HG03039 (cell line): ENCODE data around the gene TFEB.

Source experiments
- ATAC-seq: cut with Tn5 transposase; IDR thresholded peaks from one replicate; pipeline ENCODE4 v1.9.1; 2021; ENCODE audit warnings: mild to moderate bottlenecking, moderate library complexity; ENCODE audit not compliant: unreplicated experiment

TFEB gene

GRCh38 chr6:41735427-41736185 is at the start of gene TFEB:
Gene TFEB (minus strand): TSS chr6:41735608. CDS start chr6:41691213, 44,395 bp downstream.
- peak; percentile 38 for ATAC-seq

GRCh38 chr6:41784581-41785171 is 49.3 kb upstream of the TFEB start:
- no peak for ATAC-seq

DNA sequence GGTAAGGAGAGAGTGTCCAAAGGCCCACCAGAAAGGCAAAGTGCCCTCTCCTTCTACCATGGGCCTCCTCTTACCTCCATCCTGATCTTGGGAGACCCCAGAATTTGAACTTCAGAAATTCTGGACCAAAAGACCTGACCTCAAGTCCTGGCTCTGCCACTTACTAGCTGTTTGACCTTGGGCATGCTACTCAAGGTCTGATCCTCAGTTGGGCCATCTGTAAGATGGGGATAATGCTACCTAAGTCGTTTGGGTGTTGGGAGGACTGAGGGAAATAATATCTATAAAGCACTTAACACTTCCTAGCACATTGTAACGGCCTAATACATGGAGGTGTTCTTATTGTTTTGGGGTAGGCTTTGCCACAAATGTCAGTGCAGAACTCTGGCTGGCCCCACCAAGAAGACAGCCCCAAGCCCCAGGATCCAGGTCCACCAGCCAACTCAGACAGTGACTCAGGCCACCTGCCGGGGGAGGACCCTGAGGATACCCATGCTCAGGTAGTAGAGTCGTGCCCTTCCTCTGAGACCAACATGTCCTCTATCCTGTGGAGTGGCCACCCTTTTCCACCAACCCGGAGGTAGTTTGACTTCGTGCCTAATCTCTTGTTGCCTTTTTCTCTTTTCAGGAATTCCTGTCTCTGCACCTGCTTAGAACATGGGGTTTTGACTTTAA is 47.8 kb upstream of the TFEB start:
- no peak for ATAC-seq

GRCh38 chr6:41781366-41781730 is 45.9 kb upstream of the TFEB start:
- ATAC-seq: no peak

DNA sequence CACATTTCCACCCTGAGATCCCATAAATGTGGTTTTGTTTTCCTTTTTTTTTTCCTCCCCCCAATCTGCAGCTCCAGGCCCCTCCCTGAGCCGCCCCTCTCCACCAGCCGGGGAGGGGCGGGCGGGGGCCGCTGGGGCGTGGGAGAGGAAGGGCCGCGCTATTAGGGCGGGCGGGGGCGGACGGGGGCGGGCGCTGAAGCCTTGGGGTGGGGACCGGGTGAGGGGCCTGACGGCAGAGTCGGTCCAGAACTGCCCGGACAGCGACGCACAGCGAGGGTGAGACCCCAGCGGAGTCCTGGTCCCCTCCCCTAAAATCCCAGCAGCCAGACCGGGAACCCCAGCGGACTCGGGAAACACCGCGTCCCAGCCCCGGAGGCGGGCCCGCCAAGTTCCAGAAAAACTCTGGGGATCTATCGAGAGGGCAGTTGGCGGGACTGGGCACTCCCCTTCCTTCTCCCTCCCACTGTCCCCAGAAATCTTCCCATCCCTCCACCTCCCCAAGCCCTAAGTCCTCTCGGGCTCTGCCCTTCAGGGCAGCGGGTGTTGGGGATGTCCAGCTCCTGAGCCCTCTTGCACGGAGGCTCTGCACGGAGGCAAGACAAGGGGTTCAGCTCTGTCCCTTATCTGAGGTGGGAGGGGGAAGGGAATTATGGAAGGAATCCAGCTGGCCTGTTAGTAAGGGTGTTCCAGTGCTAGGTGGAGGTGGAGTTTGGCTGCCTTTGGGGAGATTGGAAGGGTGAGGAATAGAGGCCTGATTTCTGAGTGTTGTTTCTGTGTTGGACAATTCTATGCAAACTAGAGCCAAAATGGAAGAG is 45.4 kb upstream of the TFEB start, which contains the start of gene PRICKLE4:
PRICKLE4 (plus strand) TSS at position 232 of the 815 bp plus-strand sequence. CDS start 2,692 bp downstream, outside the sequence.
- ATAC-seq: no peak

DNA sequence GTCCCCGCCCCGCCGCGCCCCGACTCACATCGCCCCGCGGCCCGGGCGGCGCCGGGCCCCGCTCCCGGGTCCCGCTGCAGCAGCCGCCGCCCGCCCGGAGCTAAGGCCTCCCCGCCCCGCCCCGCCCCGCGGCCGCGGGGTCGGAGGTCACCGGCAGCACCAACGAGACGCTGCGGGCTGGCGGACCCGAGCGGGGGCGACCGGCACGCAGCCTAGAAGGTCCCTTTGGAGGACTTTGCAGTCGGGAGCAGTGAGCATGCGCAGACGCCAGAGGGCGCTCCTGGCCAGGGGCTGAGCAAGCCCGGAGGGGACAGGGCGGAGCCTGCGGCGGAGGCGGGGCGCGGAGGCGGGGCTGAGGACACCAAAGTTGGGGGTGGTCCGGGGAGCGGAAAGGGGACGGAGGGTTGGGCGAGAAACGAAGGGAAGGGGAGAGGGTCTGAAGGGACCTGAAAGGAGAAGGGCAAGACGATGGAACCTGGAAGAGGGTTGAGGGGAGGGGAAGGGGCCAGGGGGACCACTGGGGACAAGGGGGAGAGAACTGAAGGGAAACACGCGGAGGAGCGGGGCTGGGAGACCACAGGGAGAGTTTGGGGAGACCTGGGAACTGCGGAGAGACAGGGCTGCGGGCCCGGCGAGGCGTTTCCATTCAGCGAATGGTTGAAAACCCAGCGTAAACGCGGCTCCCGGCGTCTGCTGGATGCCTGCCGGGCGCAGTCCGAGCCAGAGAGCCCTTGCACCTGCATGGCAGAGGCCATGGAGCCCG is 44.6 kb upstream of the TFEB start, which contains the start of gene FRS3:
FRS3 (minus strand) TSS at position 113 of the 763 bp plus-strand sequence. CDS start 2,913 bp downstream, outside the sequence.
- ATAC-seq: peak; percentile 88

DNA sequence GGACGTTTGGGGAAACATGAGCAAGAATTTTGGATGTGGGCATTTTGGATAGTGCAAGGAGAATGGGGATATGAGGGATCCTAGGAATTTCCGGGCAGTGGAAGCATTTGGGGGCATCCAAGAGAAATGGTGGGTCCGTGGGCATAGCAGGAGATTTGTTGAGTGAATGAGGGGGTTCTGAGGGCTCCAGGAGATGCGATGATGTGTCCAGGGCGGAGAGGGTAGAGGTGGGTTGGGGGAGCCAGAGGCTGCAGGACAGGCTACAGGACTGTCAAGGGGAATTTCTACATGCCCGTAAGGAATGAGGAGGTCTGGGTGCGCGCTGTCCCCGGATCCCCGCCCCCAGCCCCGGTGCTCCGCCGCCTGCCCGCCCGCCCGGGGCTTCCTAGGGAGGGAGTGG is 43.9 kb upstream of the TFEB start:
- no peak for ATAC-seq

GRCh38 chr6:41778895-41779294 is 43.5 kb upstream of the TFEB start:
- no peak for ATAC-seq

DNA sequence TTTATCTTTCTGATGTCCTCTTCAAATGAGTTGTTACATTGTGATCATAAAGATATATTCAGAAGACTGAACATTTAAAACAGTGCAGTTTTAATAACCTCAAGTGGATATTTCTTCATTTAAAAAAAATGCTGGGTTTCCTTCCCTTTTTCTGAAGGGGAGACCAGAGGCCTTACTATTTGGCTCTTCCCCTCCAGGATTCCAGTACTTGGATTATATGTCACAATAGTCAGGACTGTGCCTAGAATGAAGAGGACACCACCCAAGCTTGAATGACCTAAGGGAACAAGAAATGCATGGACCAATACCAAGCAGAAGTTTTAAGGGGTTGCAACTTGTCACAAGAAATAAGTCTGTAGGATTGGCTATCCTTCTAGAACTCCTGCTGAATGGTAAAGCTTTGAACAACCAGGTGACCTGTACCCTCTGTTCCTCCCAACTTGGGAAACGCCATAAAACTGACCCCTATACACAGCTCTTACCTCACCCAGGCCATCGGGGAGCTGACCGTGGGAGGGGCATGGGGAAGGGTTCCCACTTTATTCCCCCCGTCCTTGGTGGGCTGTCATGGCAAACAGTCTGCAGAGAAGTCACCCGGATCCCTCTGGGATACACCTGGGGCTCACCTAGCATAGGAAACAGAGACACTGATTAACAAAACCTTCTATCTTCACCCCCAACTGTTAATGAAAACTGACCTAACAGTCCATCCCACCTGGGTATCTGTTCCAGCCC is 42.3 kb upstream of the TFEB start:
- ATAC-seq: no peak

- ATAC-seq: no peak
Measured at GRCh38 chr6:41775293-41775882, 40.0 kb upstream of the TFEB start.

DNA sequence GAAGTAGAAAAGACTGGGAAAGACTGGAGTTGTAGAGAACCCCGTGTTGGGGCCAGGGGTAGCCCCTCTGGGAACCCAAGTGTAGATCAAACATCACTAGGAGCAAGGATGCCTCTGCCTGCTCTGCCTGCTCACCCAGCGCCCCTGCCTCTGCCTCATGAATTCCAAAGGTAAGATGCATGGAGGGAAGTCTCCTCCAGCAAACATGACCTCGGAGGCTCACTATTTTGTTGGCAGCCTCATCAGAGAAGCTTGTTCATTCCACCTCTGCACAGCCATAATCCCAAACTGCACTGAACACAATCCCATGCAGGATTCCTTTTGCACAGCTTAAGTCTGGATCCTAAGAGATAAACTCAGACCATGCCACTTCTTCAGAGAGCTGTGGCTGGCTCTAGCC is 39.4 kb upstream of the TFEB start:
- no peak for ATAC-seq

- ATAC-seq: no peak
Measured at GRCh38 chr6:41771058-41771983, 35.9 kb upstream of the TFEB start.

DNA sequence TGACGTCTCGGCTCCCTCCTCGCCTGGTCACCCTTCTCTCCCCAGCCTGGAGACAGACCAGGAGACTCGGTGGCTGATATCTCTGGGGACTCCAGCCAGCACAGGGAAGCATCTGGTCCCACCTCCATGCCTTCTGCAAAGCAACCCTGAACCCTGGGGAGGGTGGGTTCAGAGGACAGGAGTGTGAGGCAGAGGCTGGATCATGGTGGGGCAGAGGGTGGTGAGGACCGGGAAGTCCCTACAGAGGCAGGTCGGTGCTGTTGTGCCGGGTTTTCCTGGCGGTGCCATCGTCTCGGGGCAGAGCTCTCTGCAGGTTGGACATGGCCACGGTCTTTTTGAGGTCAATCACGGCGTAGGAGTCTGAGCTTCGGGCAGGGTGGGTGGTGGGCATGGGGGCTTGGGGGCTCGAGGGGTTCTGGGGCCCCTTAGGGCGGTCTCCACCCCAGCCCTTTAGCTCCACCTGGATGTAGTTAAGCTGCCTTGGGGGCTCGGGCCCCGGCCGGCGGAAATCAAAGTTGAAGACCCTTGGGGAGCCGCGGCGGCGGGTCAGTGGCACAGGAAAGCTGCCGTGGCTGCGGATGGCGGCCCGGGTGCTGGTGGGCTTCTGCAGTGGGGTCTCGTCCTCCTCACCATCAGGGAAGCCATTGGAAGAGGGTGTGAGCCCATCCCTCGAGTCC is 35.1 kb upstream of the TFEB start:
- no peak for ATAC-seq

- ATAC-seq: no peak
Measured at GRCh38 chr6:41769376-41769775, 34.0 kb upstream of the TFEB start.

DNA sequence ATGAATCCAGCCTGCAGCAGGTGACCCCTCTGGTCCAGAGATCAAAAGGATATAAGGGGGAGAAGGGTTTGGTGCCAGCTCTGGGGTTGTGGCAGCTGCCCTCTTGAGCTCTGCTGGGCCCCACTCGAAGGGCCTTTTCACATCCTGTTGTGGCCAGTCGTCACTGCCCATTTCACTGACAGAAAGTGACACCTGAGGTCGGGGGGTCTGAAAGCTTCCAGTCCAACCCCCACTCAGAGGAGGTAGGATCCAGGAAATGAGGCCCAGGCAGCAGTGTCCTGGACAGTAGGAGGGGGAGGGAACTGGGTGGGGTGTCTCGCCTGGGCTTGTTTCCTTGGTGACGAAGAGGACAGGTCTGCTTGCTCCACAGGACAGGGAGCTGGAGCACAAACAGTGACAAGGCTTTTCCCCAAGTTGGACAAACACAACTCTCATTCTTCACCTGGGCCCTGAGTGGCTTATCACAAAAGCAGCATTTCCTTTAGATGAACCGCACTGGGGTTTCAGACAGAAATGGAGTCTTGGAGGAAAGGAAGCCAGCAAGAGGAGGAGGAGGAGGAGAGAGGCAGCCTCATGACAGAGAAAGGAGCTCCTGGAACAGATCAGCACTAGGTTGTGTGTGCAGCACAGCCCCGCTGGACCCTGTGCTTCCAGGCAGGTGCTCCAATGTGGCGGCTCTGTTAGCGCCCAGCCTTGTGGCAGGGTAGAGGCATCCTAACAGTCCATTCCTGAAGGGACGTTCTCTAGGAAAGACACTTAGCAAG is 33.3 kb upstream of the TFEB start:
- no peak for ATAC-seq

GRCh38 chr6:41767112-41767833 is 31.9 kb upstream of the TFEB start:
- ATAC-seq: no peak
